Stimulated activated CD4-positive, alpha-beta T cell treated with anti-CD3 and anti-CD28 coated beads, Interleukin-2, amount 100 ng/mL, for 48 hours (primary cell): ENCODE results near the gene RPS6KL1.

Source experiments
- DNase-seq, 2 donors: peaks; one replicate each; pipeline ENCODE4 v3.0.0-alpha.2; 2020

The RPS6KL1 gene

GRCh38 chr14:74911221-74911620, 11.8 kb downstream of the RPS6KL1 start:
- DNase-seq = no peak

DNA sequence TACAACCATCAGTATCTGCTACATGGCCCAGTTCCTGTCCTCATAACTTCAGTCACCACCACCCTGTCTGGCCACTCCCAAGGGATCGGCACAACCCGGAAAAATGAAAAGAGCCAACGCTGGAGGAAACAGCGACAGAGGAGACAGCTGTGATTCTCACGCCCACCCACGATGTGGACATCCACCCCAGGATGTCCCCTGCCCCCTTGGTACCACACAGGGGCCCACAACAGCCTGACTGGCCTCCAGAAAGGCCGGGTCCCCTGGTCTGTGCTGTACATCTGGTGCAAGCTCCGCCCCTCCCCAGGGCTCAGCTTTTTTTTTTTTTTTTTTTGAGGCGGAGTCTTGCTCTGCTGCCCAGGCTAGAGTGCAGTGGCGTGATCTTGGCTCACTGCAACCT, 12.5 kb downstream of the RPS6KL1 start:
- DNase-seq = no peak

- DNase-seq = no peak
Observed at GRCh38 chr14:74909911-74910310, 13.1 kb downstream of the RPS6KL1 start.

DNA sequence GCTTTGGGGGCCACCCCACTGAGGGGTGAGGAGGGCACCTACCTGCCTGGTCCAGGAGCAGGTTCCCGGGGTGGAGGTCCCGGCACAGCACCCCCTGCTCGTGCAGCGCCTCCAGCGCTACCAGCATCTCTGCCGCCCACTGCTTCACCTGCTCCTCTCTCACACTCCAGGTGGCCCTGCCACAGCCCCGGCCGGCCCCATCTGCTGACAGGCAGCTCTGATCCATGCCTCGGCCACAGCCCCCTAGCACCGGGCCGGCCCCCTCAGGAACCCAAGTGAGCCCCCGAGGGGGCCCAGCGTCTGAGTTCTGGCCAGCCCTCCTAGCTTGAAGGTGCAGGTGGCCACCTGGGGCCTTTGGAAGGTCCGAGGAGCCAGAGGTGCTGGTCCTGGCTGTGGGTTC, 13.6 kb downstream of the RPS6KL1 start:
- no peak for DNase-seq

DNA sequence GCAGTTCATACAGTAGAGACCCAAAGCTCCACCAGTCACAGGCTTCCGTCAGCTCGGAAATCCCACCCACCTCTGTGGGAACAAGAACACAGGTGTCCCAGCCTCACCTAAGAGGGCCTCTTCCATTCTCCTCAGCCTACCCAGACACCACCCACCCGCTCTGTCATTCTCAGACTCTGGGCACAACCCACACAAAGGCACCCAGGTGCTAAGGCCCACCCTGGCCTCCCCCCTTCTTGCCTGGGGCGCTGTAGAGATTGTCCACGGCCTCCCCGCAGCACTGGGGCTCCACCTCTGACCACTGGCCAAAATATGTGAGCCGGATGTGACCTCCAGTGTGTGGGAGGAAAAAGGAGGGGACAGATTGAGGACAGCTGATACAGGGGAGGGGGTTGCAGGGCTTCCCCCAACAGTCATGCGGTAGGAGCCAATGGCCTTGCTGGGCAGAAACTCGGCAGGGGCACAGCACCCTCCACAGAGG, 14.2 kb downstream of the RPS6KL1 start:
- DNase-seq = no peak

GRCh38 chr14:74907744-74908143, 15.3 kb downstream of the RPS6KL1 start:
- DNase-seq = no peak

DNA sequence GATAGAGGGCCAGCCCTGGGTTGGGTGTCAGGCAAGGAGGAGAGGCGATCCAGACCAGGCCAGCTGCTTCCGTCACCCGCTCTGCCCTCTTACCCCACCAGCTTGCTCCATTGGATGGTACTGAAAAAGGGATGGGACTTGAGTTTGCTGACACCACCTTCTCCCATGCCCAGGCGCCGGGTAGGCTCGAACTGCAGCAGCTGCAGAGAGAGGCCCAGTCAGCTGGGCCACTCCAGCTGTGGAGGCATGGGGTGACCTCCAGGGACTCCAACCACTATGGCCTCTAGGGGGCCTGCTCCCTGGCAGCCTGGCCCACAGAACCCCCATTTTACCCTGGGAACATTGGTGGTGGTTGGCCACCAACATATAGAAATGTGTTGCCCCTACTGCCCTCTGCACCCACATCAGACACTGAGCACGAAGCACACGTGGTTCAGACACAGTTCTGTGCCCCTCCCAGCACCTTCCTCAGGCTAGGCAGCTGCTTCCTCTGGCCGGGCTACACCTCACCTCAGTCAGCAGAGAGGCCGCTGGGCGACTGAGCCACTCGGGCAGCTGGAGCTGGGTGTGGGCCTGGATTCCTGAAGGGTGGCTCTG, 16.0 kb downstream of the RPS6KL1 start:
- no peak for DNase-seq

- peak; percentile 82 to 83 for DNase-seq
Observed at GRCh38 chr14:74905595-74906142, 17.4 kb downstream of the RPS6KL1 start.

DNA sequence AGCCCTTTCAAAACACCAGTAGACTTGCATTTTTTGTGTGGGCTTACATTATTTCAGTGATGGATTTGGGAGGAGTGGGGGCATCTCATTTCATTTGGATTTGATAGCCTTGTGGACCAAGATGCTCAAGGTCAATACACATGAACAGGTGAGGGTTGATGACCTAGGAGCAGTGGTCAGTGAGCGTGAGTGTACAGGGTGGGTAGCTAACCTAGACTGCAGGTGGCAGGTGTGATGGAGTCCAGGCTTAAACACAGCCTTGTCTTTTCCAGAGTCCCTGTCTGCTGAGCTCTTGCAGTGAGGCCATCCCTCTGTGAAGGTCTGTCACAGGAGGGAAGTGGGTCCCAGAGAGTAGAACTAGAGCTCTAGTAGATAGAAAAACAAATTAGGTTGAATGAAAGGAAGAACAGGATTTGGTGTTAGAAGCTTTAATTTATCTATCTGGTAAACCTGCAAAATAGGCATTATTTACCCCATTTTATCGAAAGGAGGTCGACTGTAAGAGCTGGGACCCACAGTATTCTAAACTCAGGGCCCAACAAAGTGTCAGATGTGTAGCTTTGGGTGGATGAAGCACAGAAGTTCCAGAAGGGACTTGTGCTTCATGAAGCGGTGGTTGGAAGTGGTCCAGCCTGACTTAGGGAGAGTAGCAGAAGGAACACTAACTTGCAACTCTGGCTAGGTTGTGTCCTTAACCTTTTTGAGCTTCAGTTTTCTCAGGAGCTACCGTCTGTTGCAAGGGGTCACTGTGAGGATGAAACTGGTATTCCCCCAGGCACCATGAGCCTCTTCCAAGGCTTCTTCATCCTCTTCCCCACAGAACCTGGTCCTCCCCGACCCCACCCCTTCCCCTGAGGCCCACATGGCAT, 18.2 kb downstream of the RPS6KL1 start:
- no peak for DNase-seq

GRCh38 chr14:74902941-74903705, 19.9 kb downstream of the RPS6KL1 start:
- no peak for DNase-seq

DNA sequence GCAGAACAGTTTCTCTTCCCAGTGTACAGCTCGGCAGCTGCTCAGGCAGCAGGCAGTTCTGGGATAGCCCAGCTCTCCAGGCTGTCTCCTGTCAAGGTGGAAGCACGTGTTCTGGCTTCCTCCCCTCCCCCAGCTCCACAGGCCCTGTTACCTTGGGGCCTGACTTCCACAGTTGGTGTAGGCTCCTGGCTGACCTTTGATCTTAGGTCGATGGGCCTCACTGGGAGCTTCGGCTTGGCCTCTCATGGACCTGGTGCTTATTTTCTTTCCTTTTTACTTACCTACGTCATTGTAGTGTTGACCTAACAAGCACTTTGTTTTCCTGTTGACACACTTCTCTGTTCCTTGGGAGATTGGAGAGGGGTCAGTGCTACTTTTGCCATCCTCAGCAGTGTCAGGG, 24.4 kb downstream of the RPS6KL1 start:
- DNase-seq = no peak

DNA sequence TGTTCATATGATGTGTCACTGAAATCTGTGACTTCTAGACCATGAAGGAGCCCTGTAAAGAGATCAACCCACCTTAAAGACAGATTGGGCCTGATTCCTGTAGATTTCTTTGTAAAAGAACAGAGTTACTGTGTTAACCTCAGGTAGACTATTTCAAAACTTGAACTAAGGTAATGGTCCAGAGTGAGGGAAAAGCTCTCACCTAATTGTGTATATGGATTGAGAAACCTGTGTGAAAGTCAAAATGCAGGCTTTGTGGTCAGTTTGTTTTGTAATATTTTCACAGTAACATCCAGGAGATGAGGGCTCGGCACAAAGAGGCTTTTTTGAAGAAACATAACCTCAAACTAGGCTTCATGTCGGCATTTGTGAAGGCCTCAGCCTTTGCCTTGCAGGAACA, 25.0 kb downstream of the RPS6KL1 start:
- DNase-seq = no peak

- no peak for DNase-seq
Observed at GRCh38 chr14:74897642-74898041, 25.4 kb downstream of the RPS6KL1 start.

GRCh38 chr14:74896400-74896799, 26.7 kb downstream of the RPS6KL1 start:
- DNase-seq = no peak

GRCh38 chr14:74893614-74894091, 29.4 kb downstream of the RPS6KL1 start:
- DNase-seq = no peak

- DNase-seq = no peak
Observed at GRCh38 chr14:74892745-74893144, 30.3 kb downstream of the RPS6KL1 start.

- no peak for DNase-seq
Observed at GRCh38 chr14:74891870-74892269, 31.2 kb downstream of the RPS6KL1 start.

DNA sequence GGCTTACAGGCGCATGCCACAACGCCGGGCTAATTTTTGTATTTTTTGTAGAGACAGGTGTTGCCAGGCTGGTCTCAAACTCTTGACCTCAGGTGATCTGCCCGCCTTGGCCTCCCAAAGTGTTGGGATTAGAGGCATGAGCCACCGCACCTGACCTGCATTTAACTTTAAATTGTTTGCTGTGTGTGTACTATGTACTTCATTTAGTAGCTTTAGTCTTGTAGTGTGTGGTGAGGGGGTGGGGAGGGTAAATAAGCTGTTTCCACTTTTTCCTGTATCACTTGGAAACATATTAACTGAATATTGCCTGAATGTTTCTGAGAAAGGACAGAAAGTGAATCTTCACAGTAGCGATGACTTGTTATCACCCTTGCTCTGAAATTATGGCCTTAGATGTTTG, 32.8 kb downstream of the RPS6KL1 start:
- no peak for DNase-seq

GRCh38 chr14:74888164-74889158, 34.6 kb downstream of the RPS6KL1 start:
- no peak for DNase-seq

DNA sequence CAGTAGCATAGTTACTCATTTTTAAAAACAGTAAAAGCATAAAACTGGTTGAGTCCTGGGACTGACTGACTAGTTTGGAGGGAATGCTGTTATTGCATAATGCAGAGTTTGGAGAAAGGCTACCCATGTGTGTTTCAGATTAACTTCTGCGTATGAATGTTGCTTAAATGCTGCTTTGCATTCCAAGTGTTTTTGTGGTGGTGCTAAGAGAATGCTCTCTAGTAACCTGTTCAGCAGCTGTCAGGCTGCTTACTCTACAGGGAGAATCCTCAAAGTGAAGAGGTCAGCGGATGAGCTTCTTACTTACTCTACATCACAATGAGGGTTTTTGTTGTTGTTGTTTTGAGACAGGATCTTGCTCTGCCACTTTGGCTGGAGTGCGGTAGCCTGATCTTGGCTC, 37.1 kb downstream of the RPS6KL1 start:
- no peak for DNase-seq

- DNase-seq = peak; percentile 37 to 45
Observed at GRCh38 chr14:74882103-74882920, 40.7 kb downstream of the RPS6KL1 start.
